Lower leg skin (tissue), 3 donors: ENCODE results near the gene ATG5.

Source experiments
- CTCF ChIP-seq, 3 donors: fragments of 450-650 bp; IDR thresholded peaks; one replicate each; pipeline ENCODE4 v1.5.1; 2016; ENCODE audit warnings: antibody characterized with exemption in 3 of 3, mild to moderate bottlenecking in 3 of 3, moderate library complexity in 2 of 3
- POLR2A ChIP-seq, 2 donors: fragments of 450-650 bp; IDR thresholded peaks; one replicate each; pipeline ENCODE4 v1.6.1; 2016 to 2017; ENCODE audit warnings: antibody characterized with exemption in 2 of 2, mild to moderate bottlenecking in 1 of 2, moderate library complexity in 1 of 2

GRCh38 chr6:106143665-106144064 lies 181.9 kb downstream of the ATG5 start:
- TF ChIP-seq POLR2A (IDR thresholded peaks at IDR 0.05) (no peak), CTCF (IDR thresholded peaks at IDR 0.05) (no peak)
